GM12874 (cell line): Measurements from ENCODE around the gene CHST2.

Experiments
- TF ChIP-seq, protein P1 (sequence below): IDR thresholded peaks from 2 replicates; pipeline ENCODE4 v1.5.1; 2011; ENCODE audit warnings: low read depth, mild to moderate bottlenecking, control low read depth, low read length, moderate library complexity; ENCODE audit not compliant: insufficient read depth

CHST2 gene

GRCh38 chr3:143101792-143102381 lies 17.7 kb upstream of the CHST2 start:
- TF ChIP-seq, protein P1, sequence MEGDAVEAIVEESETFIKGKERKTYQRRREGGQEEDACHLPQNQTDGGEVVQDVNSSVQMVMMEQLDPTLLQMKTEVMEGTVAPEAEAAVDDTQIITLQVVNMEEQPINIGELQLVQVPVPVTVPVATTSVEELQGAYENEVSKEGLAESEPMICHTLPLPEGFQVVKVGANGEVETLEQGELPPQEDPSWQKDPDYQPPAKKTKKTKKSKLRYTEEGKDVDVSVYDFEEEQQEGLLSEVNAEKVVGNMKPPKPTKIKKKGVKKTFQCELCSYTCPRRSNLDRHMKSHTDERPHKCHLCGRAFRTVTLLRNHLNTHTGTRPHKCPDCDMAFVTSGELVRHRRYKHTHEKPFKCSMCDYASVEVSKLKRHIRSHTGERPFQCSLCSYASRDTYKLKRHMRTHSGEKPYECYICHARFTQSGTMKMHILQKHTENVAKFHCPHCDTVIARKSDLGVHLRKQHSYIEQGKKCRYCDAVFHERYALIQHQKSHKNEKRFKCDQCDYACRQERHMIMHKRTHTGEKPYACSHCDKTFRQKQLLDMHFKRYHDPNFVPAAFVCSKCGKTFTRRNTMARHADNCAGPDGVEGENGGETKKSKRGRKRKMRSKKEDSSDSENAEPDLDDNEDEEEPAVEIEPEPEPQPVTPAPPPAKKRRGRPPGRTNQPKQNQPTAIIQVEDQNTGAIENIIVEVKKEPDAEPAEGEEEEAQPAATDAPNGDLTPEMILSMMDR, result no peak

- TF ChIP-seq, protein P1, result no peak
Measured at GRCh38 chr3:143103652-143104051, 15.9 kb upstream of the CHST2 start.

GRCh38 chr3:143105170-143105569 lies 14.4 kb upstream of the CHST2 start:
- TF ChIP-seq, protein P1, result no peak

DNA sequence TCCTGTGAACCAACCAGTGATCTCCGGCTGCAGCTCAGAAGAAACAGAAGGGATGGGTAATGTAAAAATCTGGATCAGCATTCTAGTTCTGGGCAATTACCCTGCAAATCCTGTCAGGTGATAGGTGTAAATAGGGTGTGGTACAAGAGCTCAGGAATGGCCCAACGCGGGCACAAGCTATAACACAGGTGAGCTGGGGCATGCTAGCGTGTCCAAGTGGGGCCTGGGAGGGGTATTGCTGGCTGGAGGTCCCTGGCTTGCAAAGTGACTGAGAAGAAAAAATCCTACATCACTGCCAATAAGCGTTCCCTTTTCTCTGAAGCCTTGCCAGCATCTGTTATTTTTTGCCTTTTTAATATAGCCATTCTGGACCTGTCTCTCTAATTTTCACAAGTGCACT lies 9.7 kb upstream of the CHST2 start:
- TF ChIP-seq, protein P1, result no peak

DNA sequence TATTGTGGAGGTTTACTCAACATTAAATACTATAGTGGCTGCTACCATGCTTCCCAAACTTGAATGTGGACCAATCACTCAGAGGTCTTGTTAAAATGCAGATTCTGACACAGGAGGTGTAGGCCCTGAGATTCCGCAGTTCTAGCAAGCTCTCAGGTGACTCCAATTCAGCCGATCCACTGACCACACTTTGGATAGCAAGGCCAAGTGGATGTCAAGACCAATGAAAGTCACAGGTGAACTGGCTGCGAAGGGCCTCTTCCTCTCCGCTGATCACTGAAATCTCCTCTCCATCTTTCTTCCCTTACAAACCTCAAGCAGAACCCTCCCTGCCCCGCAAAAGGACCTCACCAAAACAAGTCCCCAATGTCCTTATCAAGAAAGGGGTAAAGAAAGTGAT lies 9.2 kb upstream of the CHST2 start:
- TF ChIP-seq, protein P1, result no peak

GRCh38 chr3:143118630-143119008 lies 952 bp upstream of the CHST2 start:
- TF ChIP-seq, protein P1, result no peak

- TF ChIP-seq, protein P1, result peak; percentile 19; the same call in 1 of the 2 replicates
Measured at GRCh38 chr3:143119974-143120715, 574 bp downstream of the CHST2 start.
